ENCODE results near the gene NMNAT3.

Gene NMNAT3

GRCh38 chr3:139677388-139678155, at the start of gene NMNAT3:
Gene NMNAT3, minus strand, starts transcription at chr3:139677972. Its CDS starts 50,248 bp downstream, at chr3:139627724.
- DNase-seq (ENCODE audit: insufficient read length, low spot score) (peak; percentile 44), FAIRE-seq (no peak)
- TF ChIP-seq CTCF (IDR thresholded peaks at IDR 0.05; ENCODE audit: insufficient read depth, missing control alignments): no peak

GRCh38 chr3:139721370-139721769, 43.6 kb upstream of the NMNAT3 start:
- DNase-seq (ENCODE audit: insufficient read length, low spot score): no peak
- no peak for FAIRE-seq
- no peak for TF ChIP-seq CTCF (IDR thresholded peaks at IDR 0.05; ENCODE audit: insufficient read depth, missing control alignments)

GRCh38 chr3:139718415-139718814, 40.6 kb upstream of the NMNAT3 start:
- no peak for DNase-seq (ENCODE audit: insufficient read length, low spot score)

GRCh38 chr3:139716908-139717485, 39.2 kb upstream of the NMNAT3 start:
- DNase-seq (ENCODE audit: insufficient read length, low spot score) (no peak), FAIRE-seq (no peak)
- TF ChIP-seq CTCF (IDR thresholded peaks at IDR 0.05; ENCODE audit: insufficient read depth, missing control alignments): no peak

More at GRCh38 chr3:139718415-139718814, 40.6 kb upstream of the NMNAT3 start:
- FAIRE-seq: no peak
- TF ChIP-seq CTCF (IDR thresholded peaks at IDR 0.05; ENCODE audit: insufficient read depth, missing control alignments): peak; percentile 32

- no peak for DNase-seq (ENCODE audit: insufficient read length, low spot score)
- TF ChIP-seq CTCF (IDR thresholded peaks at IDR 0.05; ENCODE audit: insufficient read depth, missing control alignments): no peak
- FAIRE-seq: no peak
Measured at GRCh38 chr3:139715743-139716360, 38.1 kb upstream of the NMNAT3 start.

GRCh38 chr3:139715166-139715565, 37.4 kb upstream of the NMNAT3 start:
- FAIRE-seq: no peak
- no peak for DNase-seq (ENCODE audit: insufficient read length, low spot score)
- no peak for TF ChIP-seq CTCF (IDR thresholded peaks at IDR 0.05; ENCODE audit: insufficient read depth, missing control alignments)

Measured in D721Med (cell line).